ENCODE measurements around the gene UCKL1.
"Not testable (repeated sequence)": the region's sequence is repeated elsewhere in the genome, so short reads cannot be mapped to it uniquely, and the experiment has no call there.

Gene UCKL1

GRCh38 chr20:63955827-63956663, at the start of gene UCKL1:
Gene UCKL1 (minus strand): TSS chr20:63956416. CDS start chr20:63956372, 44 bp downstream.
- peak; percentile 42 to 97 (median 82) for DNase-seq

- no peak for DNase-seq
Measured at GRCh38 chr20:64005394-64005793, 49.2 kb upstream of the UCKL1 start.

GRCh38 chr20:64003960-64004725, 47.9 kb upstream of the UCKL1 start:
- DNase-seq, result no peak

GRCh38 chr20:64001607-64002011, 45.4 kb upstream of the UCKL1 start:
- DNase-seq, result no peak

GRCh38 chr20:64000906-64001305, 44.7 kb upstream of the UCKL1 start:
- no peak for DNase-seq

GRCh38 chr20:63982937-63983336, 26.7 kb upstream of the UCKL1 start:
- no peak for DNase-seq

GRCh38 chr20:63980806-63981728, 24.9 kb upstream of the UCKL1 start, which contains the start of gene PRPF6:
Gene PRPF6 (plus strand): TSS chr20:63981132. CDS start chr20:63981246, 114 bp downstream.
- peak in 55 of 56 donors; percentile 62 to 97 (median 89) for DNase-seq

GRCh38 chr20:63980317-63980805, 24.1 kb upstream of the UCKL1 start:
- DNase-seq, result peak in 17 of 56 donors; percentile 37 to 78 (median 68)

GRCh38 chr20:63979557-63980316, 23.5 kb upstream of the UCKL1 start, which contains the start of gene SAMD10:
Gene SAMD10 (minus strand): TSS chr20:63979642. CDS start chr20:63979467, 175 bp downstream.
- peak in 38 of 56 donors; percentile 27 to 83 (median 61) for DNase-seq

- DNase-seq, result no peak
Measured at GRCh38 chr20:63979229-63979556, 23.0 kb upstream of the UCKL1 start.

GRCh38 chr20:63978319-63979228, 22.4 kb upstream of the UCKL1 start:
- peak in 5 of 56 donors; percentile 15 to 32 (median 25) for DNase-seq

GRCh38 chr20:63977739-63978276, 21.6 kb upstream of the UCKL1 start:
- DNase-seq, result peak in 3 of 56 donors; percentile 10 to 24 (median 23)

- DNase-seq, result no peak
Measured at GRCh38 chr20:63976980-63977738, 20.9 kb upstream of the UCKL1 start.

GRCh38 chr20:63976511-63976910, 20.3 kb upstream of the UCKL1 start:
- not testable (repeated sequence) for DNase-seq

GRCh38 chr20:63974402-63975200, 18.4 kb upstream of the UCKL1 start:
- no peak for DNase-seq

- peak in 53 of 56 donors; percentile 32 to 90 (median 74) for DNase-seq
Measured at GRCh38 chr20:63973636-63974401, 17.6 kb upstream of the UCKL1 start.

All from nucleus accumbens (tissue), 56 donors.